IPS-18a (cell line): ENCODE data around the gene EID2.

ENCODE experiments used
- H3K27ac ChIP-seq: one replicate; pipeline ENCODE4 v1.5.1; 2013; ENCODE audit warnings: low read length
- H3K27me3 ChIP-seq: one replicate; pipeline ENCODE4 v1.6.1; 2013; ENCODE audit warnings: mild to moderate bottlenecking, low read length; ENCODE audit not compliant: control insufficient read depth, insufficient read depth
- H3K36me3 ChIP-seq: one replicate; pipeline ENCODE4 v1.6.1; 2013; ENCODE audit warnings: low read depth, low read length; ENCODE audit not compliant: control insufficient read depth
- H3K4me1 ChIP-seq: one replicate; pipeline ENCODE4 v1.6.1; 2013; ENCODE audit warnings: low read depth, low read length; ENCODE audit not compliant: control insufficient read depth
- H3K4me3 ChIP-seq: one replicate; pipeline ENCODE4 v1.5.1; 2013; ENCODE audit warnings: low read length
- H3K9ac ChIP-seq: one replicate; pipeline ENCODE4 v1.6.1; 2013; ENCODE audit warnings: mild to moderate bottlenecking, low read length, moderate library complexity
- H3K9me3 ChIP-seq: one replicate; pipeline ENCODE4 v1.6.1; 2013; ENCODE audit warnings: low read depth, low read length; ENCODE audit not compliant: control insufficient read depth

Gene EID2

DNA sequence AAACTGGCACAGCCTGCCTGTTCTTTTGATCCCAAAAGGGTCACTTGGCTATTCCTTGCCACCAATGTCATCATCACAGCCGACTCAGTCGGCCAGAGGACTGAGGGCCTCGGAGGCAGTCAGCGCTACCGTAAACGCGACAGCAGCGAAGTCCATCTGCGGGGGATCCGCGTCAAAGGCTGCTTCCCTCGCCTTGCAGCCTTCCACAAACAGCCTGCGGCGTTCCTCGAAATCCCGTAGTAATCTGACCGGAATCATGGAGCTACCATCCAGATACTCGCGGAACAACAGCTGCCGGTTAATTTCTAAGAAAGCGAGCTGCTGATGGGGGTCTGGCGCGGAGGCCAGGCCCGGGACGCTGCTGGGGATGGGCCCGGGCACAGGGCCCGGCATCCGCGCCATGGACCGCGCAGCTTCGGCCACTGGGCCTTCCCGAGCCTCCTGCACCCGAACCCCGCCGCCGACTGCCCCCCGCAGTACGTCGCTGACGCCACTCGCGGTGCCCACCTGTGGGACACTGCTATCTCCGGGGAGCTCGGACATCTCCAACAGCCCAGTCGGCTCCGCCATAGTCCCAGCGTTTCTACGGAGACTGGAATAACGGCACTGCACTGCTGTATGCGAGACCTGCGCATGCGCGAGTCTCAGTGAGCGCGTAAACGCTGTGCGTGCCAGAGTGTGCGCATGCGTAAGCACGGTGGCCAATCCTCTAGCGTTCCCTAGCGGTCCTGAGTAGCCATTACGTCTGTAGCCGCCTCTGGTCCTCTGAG, 7.5 kb downstream of the EID2 start, which contains the start of gene EID2B:
EID2B (minus strand) TSS at position 620 of the 770 bp plus-strand sequence; CDS start at position 570, 50 bp downstream.
- H3K27ac ChIP-seq, result no peak within 1 kb of the TSS
- H3K4me1 ChIP-seq, result peaks cover 3% of the 10 kb centered on the region
- H3K36me3 ChIP-seq, result no peaks in the 10 kb centered on the region
- peak within 1 kb of the TSS; percentile 69 for H3K9ac ChIP-seq
- H3K4me3 ChIP-seq, result peak within 1 kb of the TSS; percentile 75
- H3K27me3 ChIP-seq, result no peaks in the 10 kb centered on the region
- H3K9me3 ChIP-seq, result no peaks in the 10 kb centered on the region

DNA sequence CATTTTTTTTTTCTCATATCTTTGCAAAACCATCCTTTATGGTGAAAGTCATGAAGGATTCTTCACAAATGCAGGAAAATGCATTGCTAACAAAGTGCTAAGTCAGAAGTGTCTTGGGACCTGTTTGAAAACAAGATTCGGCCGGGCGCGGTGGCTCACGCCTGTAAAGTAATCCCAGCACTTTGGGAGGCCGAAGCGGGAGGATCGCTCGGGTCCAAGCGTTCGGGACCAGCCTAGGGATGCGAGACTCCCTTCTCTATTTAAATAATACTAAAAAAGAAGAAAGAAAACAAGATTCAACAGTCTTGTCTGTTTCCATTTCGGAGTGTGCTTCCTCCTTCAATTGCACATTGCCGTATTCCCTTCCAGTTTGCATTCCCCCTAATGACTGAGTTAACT, 8.1 kb downstream of the EID2 start:
- peak overlapping the region; percentile 75 for H3K4me3 ChIP-seq
- peaks cover 3% of the 10 kb centered on the region for H3K4me1 ChIP-seq
- H3K36me3 ChIP-seq, result no peaks in the 10 kb centered on the region
- H3K27ac ChIP-seq, result no peak overlapping the region
- H3K9ac ChIP-seq, result peak overlapping the region; percentile 69
- no peaks in the 10 kb centered on the region for H3K27me3 ChIP-seq
- H3K9me3 ChIP-seq, result no peaks in the 10 kb centered on the region

DNA sequence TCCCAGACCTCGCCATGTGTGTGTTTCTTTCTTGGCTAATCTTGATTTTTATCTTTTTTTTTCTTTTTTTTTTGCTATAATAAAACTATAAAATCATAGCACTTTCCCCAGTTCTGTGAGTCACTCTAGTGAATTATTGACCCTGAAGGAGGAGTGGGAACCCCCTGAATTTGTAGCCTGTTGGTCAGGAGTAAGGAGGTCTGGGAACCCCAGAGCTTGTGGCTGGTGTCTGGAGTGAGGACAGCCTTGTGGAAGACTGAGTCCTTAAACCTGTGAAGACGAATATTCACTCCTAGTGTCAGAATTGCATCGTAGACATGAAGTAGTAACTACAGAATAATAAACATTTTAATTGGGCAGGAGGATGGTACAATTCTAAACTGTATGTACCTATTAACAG, 14.8 kb downstream of the EID2 start:
- Histone ChIP-seq H3K9me3 (no peaks in the 10 kb centered on the region), H3K9ac (no peak overlapping the region), H3K36me3 (peaks cover 3% of the 10 kb centered on the region), H3K27me3 (no peaks in the 10 kb centered on the region), H3K4me1 (no peaks in the 10 kb centered on the region), H3K27ac (no peak overlapping the region), H3K4me3 (no peak overlapping the region)

DNA sequence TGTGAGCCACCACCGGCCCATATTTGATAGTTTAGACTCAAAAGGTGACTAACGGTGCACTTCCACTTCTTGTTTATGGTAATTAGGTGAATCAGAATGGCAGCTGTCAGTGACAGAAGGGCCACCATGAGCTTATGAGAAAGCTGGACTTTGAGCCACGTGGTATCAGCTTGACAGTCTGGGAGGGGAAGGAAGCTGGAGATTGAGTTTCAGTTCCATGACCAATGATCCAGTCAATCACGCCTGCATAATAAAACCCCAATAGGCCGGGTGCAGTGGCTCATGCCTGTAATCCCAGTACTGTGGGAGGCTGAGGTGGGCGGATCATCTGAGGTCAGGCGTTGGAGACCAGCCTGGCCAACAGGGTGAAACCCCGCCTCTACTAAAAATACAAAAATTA, 15.5 kb downstream of the EID2 start:
- H3K9me3 ChIP-seq, result no peaks in the 10 kb centered on the region
- no peaks in the 10 kb centered on the region for H3K4me1 ChIP-seq
- no peak overlapping the region for H3K9ac ChIP-seq
- H3K36me3 ChIP-seq, result peaks cover 3% of the 10 kb centered on the region
- no peak overlapping the region for H3K4me3 ChIP-seq
- H3K27ac ChIP-seq, result no peak overlapping the region
- H3K27me3 ChIP-seq, result no peaks in the 10 kb centered on the region

DNA sequence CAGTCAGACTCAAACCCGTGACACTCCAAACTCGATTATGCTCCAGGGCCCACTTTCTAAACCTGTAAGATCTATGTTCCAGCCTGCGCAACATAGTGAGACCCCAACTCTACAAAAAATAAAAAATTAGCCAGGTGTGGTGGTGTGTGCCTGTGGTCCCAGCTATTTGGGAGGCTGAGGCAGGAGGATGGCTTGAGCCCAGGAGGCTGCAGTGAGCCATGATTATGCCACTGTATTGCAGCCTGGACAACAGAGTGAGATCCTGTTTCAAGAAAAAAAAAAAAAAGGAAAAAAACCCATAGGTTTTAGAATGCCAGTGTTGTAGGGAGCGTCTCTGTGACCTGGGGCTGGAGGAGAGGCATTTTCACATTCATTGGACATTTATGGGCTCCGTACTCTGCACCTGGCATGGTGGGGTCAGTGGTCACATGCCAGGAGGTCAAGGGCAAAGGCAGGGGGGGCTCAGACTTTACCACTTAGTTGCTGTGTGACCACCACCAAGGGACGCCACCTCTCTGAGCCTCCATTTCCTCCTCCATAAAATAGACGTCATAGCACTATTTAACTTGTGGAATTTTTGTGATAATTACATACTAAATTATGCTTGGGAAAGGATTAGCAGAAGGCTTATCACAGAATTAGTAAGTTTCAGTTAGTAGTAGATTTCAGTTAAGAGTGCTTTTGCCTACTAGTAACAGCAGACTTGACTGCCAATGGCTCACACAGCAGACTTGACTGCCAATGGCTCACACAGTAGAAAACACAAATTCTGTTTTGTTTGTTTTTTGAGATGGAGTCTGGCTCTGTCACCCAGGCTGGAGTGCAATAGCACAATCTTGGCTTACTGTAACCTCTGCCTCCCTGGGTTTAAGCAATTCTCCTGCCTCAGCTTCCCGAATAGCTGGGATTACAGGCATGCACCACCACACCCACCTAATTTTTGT, 19.1 kb downstream of the EID2 start:
- Histone ChIP-seq H3K36me3 (peaks cover 3% of the 10 kb centered on the region), H3K27ac (no peak overlapping the region), H3K4me3 (no peak overlapping the region), H3K4me1 (peaks cover 3% of the 10 kb centered on the region), H3K27me3 (peaks cover 6% of the 10 kb centered on the region), H3K9ac (no peak overlapping the region), H3K9me3 (no peaks in the 10 kb centered on the region)

DNA sequence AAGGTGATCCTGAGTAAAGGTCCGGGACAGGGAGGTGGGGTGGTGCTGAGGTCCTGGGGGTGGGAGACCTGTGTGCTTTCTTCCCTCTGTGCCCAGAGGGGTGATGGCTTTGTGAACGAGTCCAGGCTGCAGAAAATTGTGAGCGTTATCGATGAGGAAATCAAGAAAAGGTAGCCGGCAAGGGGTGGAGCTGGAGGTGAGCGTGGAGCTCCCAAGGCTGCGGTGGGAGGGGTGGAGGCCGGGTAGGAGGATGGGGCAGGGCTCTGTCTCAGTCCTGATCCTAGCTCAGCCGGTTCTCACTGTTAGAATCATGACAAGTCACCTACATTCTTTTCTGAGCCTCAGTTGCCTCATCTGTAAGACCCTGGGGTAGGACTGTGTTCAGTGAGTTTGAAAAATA, 21.0 kb downstream of the EID2 start:
- Histone ChIP-seq H3K4me1 (peaks cover 3% of the 10 kb centered on the region), H3K27ac (no peak overlapping the region), H3K27me3 (peaks cover 25% of the 10 kb centered on the region), H3K36me3 (peaks cover 3% of the 10 kb centered on the region), H3K4me3 (peak overlapping the region; percentile 19), H3K9ac (no peak overlapping the region), H3K9me3 (no peaks in the 10 kb centered on the region)

DNA sequence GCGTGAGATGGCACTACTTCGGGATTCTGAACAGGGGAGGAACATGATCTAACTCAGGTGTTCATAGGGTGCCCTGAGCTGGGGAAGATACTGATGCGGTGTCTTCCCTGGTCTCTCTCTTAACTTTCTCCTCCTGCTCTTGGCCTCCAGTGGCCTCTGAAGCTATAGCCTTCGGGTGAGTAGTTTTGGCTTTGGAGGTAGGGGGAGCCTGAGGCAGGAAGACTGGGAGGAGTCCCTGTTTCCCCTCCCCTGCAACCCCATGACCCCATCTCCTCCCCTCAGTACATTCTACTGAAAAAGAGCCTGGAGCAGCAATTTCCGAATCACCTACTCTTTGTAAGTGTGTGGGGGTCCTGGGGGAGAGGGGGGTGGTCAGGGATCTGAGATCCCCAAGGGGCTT, 21.5 kb downstream of the EID2 start:
- Histone ChIP-seq H3K9me3 (no peaks in the 10 kb centered on the region), H3K4me1 (peaks cover 3% of the 10 kb centered on the region), H3K36me3 (peaks cover 3% of the 10 kb centered on the region), H3K4me3 (peak overlapping the region; percentile 19), H3K27me3 (peaks cover 30% of the 10 kb centered on the region), H3K27ac (no peak overlapping the region), H3K9ac (no peak overlapping the region)

DNA sequence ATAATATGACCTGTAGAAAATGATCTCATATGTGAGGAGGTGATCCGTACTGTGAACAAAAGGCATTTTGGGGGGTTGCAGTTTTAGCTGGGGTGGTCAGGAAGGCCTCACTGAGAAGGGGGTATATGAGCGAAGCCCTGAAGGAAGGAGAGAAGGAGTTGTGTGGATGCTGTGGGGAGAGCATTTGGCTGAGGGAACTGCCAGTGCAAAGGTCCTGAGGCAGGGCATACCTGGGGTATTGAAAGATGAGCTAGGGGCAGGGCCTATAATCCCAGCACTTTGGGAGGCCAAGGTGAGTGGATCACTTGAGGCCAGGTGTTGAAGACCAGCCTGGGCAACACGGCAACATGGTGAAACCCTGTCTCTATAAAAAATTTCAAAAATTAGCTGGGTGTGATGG, 22.5 kb downstream of the EID2 start:
- peaks cover 40% of the 10 kb centered on the region for H3K27me3 ChIP-seq
- H3K36me3 ChIP-seq, result peaks cover 3% of the 10 kb centered on the region
- no peak overlapping the region for H3K27ac ChIP-seq
- H3K4me3 ChIP-seq, result no peak overlapping the region
- peaks cover 3% of the 10 kb centered on the region for H3K4me1 ChIP-seq
- H3K9ac ChIP-seq, result no peak overlapping the region
- H3K9me3 ChIP-seq, result no peaks in the 10 kb centered on the region

DNA sequence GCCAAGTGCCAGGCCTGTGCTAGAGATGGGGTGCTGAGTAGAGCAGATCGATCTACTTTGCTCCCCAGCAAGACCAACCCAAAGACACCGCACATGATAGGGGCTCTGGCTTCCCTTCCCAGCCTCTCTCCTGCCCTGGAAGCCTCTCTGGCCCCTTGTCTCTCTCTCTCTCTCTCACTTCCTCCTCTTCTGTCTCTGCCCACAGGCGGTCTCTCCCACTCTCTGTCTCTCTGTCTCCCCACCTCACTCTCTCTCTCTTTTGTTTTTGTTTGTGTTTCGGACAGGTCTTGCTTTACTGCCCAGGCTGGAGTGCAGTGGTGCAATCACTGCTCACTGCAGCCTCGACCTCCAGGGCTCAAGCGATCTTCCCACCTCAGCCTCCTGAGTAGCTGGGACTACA, 23.7 kb downstream of the EID2 start:
- H3K27me3 ChIP-seq, result peaks cover 42% of the 10 kb centered on the region

DNA sequence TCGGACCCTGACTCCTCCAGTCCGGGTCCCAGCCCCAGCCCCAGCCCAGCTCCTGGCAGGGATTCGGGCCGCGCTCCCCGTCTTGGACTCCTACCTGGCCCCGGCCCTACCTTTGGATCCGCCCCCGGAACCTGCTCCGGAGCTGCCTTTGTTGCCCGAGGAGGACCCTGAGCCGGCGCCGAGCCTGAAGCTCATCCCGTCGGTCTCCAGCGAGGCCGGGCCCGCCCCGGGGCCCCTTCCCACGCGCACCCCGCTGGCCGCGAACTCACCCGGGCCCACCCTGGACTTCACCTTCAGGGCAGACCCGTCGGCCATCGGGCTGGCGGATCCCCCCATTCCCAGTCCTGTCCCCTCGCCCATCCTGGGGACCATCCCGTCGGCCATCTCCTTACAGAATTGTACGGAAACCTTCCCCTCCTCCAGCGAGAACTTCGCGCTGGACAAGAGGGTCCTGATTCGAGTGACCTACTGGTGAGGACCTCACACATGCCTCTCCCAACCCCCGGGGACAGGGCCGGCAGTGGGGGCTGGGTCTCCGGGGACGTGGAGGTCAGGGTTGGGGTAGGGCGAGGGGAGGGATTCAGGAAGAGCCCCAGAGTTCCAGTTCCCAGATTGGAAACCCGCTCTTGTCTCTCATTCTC, 24.3 kb downstream of the EID2 start:
- Histone ChIP-seq H3K27ac (peak overlapping the region; percentile 53), H3K4me1 (peaks cover 3% of the 10 kb centered on the region), H3K4me3 (peak overlapping the region; percentile 90), H3K27me3 (peaks cover 42% of the 10 kb centered on the region), H3K9me3 (no peaks in the 10 kb centered on the region), H3K9ac (peak overlapping the region; percentile 78), H3K36me3 (peaks cover 3% of the 10 kb centered on the region)

More for the DNA sequence above, 23.7 kb downstream of the EID2 start:
- Histone ChIP-seq H3K36me3 (peaks cover 3% of the 10 kb centered on the region), H3K9ac (peak overlapping the region; percentile 78), H3K27ac (no peak overlapping the region), H3K4me3 (peak overlapping the region; percentile 90), H3K9me3 (no peaks in the 10 kb centered on the region), H3K4me1 (peaks cover 3% of the 10 kb centered on the region)

DNA sequence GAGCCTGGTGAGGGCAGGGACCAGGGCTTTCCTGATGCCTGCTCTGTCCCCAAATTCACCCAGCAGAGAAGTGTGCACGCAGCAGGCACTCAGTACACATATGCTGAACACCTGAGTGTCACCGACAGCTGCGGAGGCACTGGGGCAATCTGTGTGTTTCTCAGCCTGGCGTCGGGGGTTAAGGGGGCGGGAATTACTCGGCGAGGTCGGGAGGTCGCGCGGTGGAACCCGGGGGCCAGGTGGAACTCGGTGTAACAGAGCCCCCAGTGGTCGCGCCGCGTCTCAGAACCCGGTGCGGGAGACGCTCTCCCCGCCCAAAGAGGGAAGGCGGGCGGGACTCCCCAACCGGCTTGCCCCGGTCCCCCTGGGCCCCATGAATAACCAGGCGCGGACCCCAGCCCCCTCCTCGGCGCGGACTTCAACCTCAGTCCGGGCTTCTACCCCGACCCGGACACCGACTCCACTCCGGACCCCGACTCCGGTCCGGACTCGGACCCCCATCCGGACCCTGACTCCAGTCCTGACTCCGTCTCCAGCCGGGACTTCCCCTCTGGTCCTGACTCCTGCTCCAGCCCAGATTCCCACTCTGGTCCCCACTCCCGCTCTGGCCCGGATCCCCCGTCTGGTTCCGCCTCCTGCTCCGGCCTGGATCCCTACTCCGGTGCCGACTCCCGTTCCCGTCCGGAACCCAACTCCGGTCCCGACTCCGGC, 25.0 kb downstream of the EID2 start, which contains the start of gene SELENOV:
SELENOV (plus strand) TSS at position 300 of the 711 bp plus-strand sequence; CDS start at position 374, 74 bp downstream.
- Histone ChIP-seq H3K27ac (peak within 1 kb of the TSS; percentile 53), H3K9me3 (no peaks in the 10 kb centered on the region), H3K9ac (peak within 1 kb of the TSS; percentile 78), H3K4me1 (peaks cover 3% of the 10 kb centered on the region), H3K4me3 (peak within 1 kb of the TSS; percentile 90), H3K27me3 (peaks cover 42% of the 10 kb centered on the region), H3K36me3 (no peaks in the 10 kb centered on the region)
